NCI-H187 treated with DMSO at 0.1 percent for 48 hours (cell line): Measurements from ENCODE around the gene FAM13A.

Source experiments
- DNase-seq: peaks from one replicate; lab custom pipeline; 2025; lab: John Stamatoyannopoulos, UW

Gene FAM13A

GRCh38 chr4:88812420-88812819, 244.6 kb downstream of the FAM13A start:
- DNase-seq = peak; percentile 30

- DNase-seq = no peak
Observed at GRCh38 chr4:88811904-88812303, 245.1 kb downstream of the FAM13A start.

GRCh38 chr4:88810325-88810724, 246.7 kb downstream of the FAM13A start:
- DNase-seq = no peak

GRCh38 chr4:88809576-88810219, 247.3 kb downstream of the FAM13A start:
- no peak for DNase-seq

GRCh38 chr4:88809101-88809500, 247.9 kb downstream of the FAM13A start:
- no peak for DNase-seq

GRCh38 chr4:88807499-88807898, 249.5 kb downstream of the FAM13A start:
- DNase-seq = no peak

- DNase-seq = no peak
Observed at GRCh38 chr4:88804234-88804633, 252.8 kb downstream of the FAM13A start.

- DNase-seq = no peak
Observed at GRCh38 chr4:88803600-88804096, 253.3 kb downstream of the FAM13A start.

GRCh38 chr4:88802585-88803286, 254.2 kb downstream of the FAM13A start:
- DNase-seq = no peak

GRCh38 chr4:88802138-88802537, 254.8 kb downstream of the FAM13A start:
- no peak for DNase-seq

- DNase-seq = no peak
Observed at GRCh38 chr4:88799900-88800299, 257.1 kb downstream of the FAM13A start.

- no peak for DNase-seq
Observed at GRCh38 chr4:88797725-88798124, 259.3 kb downstream of the FAM13A start.

- DNase-seq = no peak
Observed at GRCh38 chr4:88796545-88796944, 260.4 kb downstream of the FAM13A start.

GRCh38 chr4:88794952-88795351, 262.0 kb downstream of the FAM13A start:
- no peak for DNase-seq

GRCh38 chr4:88794087-88794690, 262.8 kb downstream of the FAM13A start:
- DNase-seq = no peak

- DNase-seq = no peak
Observed at GRCh38 chr4:88793475-88793874, 263.5 kb downstream of the FAM13A start.

GRCh38 chr4:88792821-88793220, 264.2 kb downstream of the FAM13A start:
- DNase-seq = no peak

GRCh38 chr4:88792268-88792781, 264.7 kb downstream of the FAM13A start:
- DNase-seq = no peak

GRCh38 chr4:88791274-88791673, 265.7 kb downstream of the FAM13A start:
- DNase-seq = no peak

GRCh38 chr4:88788895-88789294, 268.1 kb downstream of the FAM13A start:
- no peak for DNase-seq

GRCh38 chr4:88788424-88788823, 268.6 kb downstream of the FAM13A start:
- no peak for DNase-seq

GRCh38 chr4:88786011-88786410, 271.0 kb downstream of the FAM13A start:
- DNase-seq = no peak

- DNase-seq = no peak
Observed at GRCh38 chr4:88780389-88780788, 276.6 kb downstream of the FAM13A start.
